NCI-H2227 (cell line): ENCODE measurements around the gene SOCS1.

Experiments used
- DNase-seq: peaks from one replicate; lab custom pipeline; 2025; ENCODE audit not compliant: unreplicated experiment; lab: John Stamatoyannopoulos, UW

The SOCS1 gene

GRCh38 chr16:11249233-11250061, 6.6 kb downstream of the SOCS1 start:
- DNase-seq = no peak

- DNase-seq = no peak
Measured at GRCh38 chr16:11248133-11248532, 7.9 kb downstream of the SOCS1 start.

- DNase-seq = no peak
Measured at GRCh38 chr16:11245988-11246387, 10.0 kb downstream of the SOCS1 start.

- no peak for DNase-seq
Measured at GRCh38 chr16:11245222-11245737, 10.7 kb downstream of the SOCS1 start.

GRCh38 chr16:11242658-11243057, 13.3 kb downstream of the SOCS1 start:
- no peak for DNase-seq

GRCh38 chr16:11241480-11242204, 14.4 kb downstream of the SOCS1 start:
- no peak for DNase-seq

GRCh38 chr16:11240636-11241473, 15.1 kb downstream of the SOCS1 start:
- no peak for DNase-seq

GRCh38 chr16:11239644-11240632, 16.1 kb downstream of the SOCS1 start:
- no peak for DNase-seq

- DNase-seq = no peak
Measured at GRCh38 chr16:11238272-11239202, 17.5 kb downstream of the SOCS1 start.

- no peak for DNase-seq
Measured at GRCh38 chr16:11236461-11237254, 19.3 kb downstream of the SOCS1 start.

- DNase-seq = no peak
Measured at GRCh38 chr16:11235703-11235991, 20.4 kb downstream of the SOCS1 start.

- DNase-seq = no peak
Measured at GRCh38 chr16:11234884-11235702, 20.9 kb downstream of the SOCS1 start.

GRCh38 chr16:11233727-11234376, 22.2 kb downstream of the SOCS1 start:
- DNase-seq = no peak

GRCh38 chr16:11232852-11233726, 22.9 kb downstream of the SOCS1 start:
- no peak for DNase-seq

- DNase-seq = no peak
Measured at GRCh38 chr16:11232302-11232851, 23.6 kb downstream of the SOCS1 start.
